Measurements from ENCODE around the gene NAA15.

NAA15 gene

GRCh38 chr4:139453371-139454110, 152.2 kb downstream of the NAA15 start:
- DNase-seq (ENCODE audit: low read depth) = peak; percentile 95
- in situ Hi-C loops (cut with HindIII; ENCODE audit: low sequenced_read_pairs) = no loop called here
- peak overlapping the region; percentile 72 for H3K4me3 ChIP-seq (ENCODE audit: low read depth, low read length)
- TF ChIP-seq CTCF (IDR thresholded peaks at IDR 0.05; ENCODE audit: low read depth, low read length, missing control alignments) = no peak

GRCh38 chr4:139454111-139455045, 153.1 kb downstream of the NAA15 start, which contains the start of gene RAB33B:
Gene RAB33B (plus strand): TSS chr4:139454121. CDS start chr4:139454196, 75 bp downstream.
- in situ Hi-C loops (cut with HindIII; ENCODE audit: low sequenced_read_pairs) = no loop called here
- TF ChIP-seq CTCF (IDR thresholded peaks at IDR 0.05; ENCODE audit: low read depth, low read length, missing control alignments) = no peak
- DNase-seq (ENCODE audit: low read depth) = peak; percentile 72
- H3K4me3 ChIP-seq (ENCODE audit: low read depth, low read length) = peak within 1 kb of the TSS; percentile 72

- H3K4me3 ChIP-seq (ENCODE audit: low read depth, low read length) = peak overlapping the region; percentile 72
- no peak for DNase-seq (ENCODE audit: low read depth)
- in situ Hi-C loops (cut with HindIII; ENCODE audit: low sequenced_read_pairs) = no loop called here
- no peak for TF ChIP-seq CTCF (IDR thresholded peaks at IDR 0.05; ENCODE audit: low read depth, low read length, missing control alignments)
Measured at GRCh38 chr4:139455126-139455538, 153.8 kb downstream of the NAA15 start.

- H3K4me3 ChIP-seq (ENCODE audit: low read depth, low read length) = no peak overlapping the region
- no peak for DNase-seq (ENCODE audit: low read depth)
- no peak for TF ChIP-seq CTCF (IDR thresholded peaks at IDR 0.05; ENCODE audit: low read depth, low read length, missing control alignments)
- in situ Hi-C loops (cut with HindIII; ENCODE audit: low sequenced_read_pairs) = no loop called here
Measured at GRCh38 chr4:139457318-139457717, 156.0 kb downstream of the NAA15 start.

- in situ Hi-C loops (cut with HindIII; ENCODE audit: low sequenced_read_pairs) = no loop called here
- no peak overlapping the region for H3K4me3 ChIP-seq (ENCODE audit: low read depth, low read length)
- no peak for DNase-seq (ENCODE audit: low read depth)
- TF ChIP-seq CTCF (IDR thresholded peaks at IDR 0.05; ENCODE audit: low read depth, low read length, missing control alignments) = no peak
Measured at GRCh38 chr4:139458543-139458942, 157.2 kb downstream of the NAA15 start.

GRCh38 chr4:139458999-139459398, 157.7 kb downstream of the NAA15 start:
- DNase-seq (ENCODE audit: low read depth) = no peak
- H3K4me3 ChIP-seq (ENCODE audit: low read depth, low read length) = no peak overlapping the region
- TF ChIP-seq CTCF (IDR thresholded peaks at IDR 0.05; ENCODE audit: low read depth, low read length, missing control alignments) = no peak
- in situ Hi-C loops (cut with HindIII; ENCODE audit: low sequenced_read_pairs) = no loop called here
